Measurements from ENCODE around the gene AFAP1. TPM values are rescaled to one million over a fixed set of nuclear protein-coding genes. Genes with fewer than 3 reads are reported as not detected.

AFAP1 gene
- total RNA-seq, 2 donors from 2014 or later: 18.2 to 22.5 TPM

GRCh38 chr4:7987148-7987989 is 47.7 kb upstream of the AFAP1 start:
- 49 to 51% methylated on average over 9 to 10 of the region's 10 CpGs for WGBS, 2 experiments (ENCODE audit: insufficient coverage in 1 of 2, insufficient read length in 1 of 2)

GRCh38 chr4:7985891-7986441 is 46.3 kb upstream of the AFAP1 start:
- H3K36me3 ChIP-seq (ENCODE audit: control insufficient read depth, insufficient read depth, low read length): no peaks in the 10 kb centered on the region
- no peak overlapping the region for H3K9ac ChIP-seq (ENCODE audit: extremely low read depth, low read length, poor library complexity, severe bottlenecking)
- Mint-ChIP-seq H3K9me3 (peaks cover 6% of the 10 kb centered on the region), H3K36me3 (ENCODE audit: low read depth) (no peaks in the 10 kb centered on the region), H3K27ac (no peak overlapping the region), H3K4me1 (peaks cover 3% of the 10 kb centered on the region), H3K4me3 (no peak overlapping the region), H3K27me3 (ENCODE audit: insufficient read depth) (no peaks in the 10 kb centered on the region)
- no peak overlapping the region for H3K27ac ChIP-seq (ENCODE audit: low read depth, low read length)
- H3K27me3 ChIP-seq (ENCODE audit: control insufficient read depth, insufficient read depth, low read length, poor library complexity, severe bottlenecking): no peaks in the 10 kb centered on the region
- TF ChIP-seq, protein P1, sequence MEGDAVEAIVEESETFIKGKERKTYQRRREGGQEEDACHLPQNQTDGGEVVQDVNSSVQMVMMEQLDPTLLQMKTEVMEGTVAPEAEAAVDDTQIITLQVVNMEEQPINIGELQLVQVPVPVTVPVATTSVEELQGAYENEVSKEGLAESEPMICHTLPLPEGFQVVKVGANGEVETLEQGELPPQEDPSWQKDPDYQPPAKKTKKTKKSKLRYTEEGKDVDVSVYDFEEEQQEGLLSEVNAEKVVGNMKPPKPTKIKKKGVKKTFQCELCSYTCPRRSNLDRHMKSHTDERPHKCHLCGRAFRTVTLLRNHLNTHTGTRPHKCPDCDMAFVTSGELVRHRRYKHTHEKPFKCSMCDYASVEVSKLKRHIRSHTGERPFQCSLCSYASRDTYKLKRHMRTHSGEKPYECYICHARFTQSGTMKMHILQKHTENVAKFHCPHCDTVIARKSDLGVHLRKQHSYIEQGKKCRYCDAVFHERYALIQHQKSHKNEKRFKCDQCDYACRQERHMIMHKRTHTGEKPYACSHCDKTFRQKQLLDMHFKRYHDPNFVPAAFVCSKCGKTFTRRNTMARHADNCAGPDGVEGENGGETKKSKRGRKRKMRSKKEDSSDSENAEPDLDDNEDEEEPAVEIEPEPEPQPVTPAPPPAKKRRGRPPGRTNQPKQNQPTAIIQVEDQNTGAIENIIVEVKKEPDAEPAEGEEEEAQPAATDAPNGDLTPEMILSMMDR (conservative IDR thresholded peaks at IDR 0.05): no peak
- 81 to 85% methylated on average over 17 to 21 of the region's 21 CpGs for WGBS, 2 experiments (ENCODE audit: insufficient coverage in 1 of 2, insufficient read length in 1 of 2)
- H3K4me3 ChIP-seq (ENCODE audit: low read length): no peak overlapping the region
- no peaks in the 10 kb centered on the region for H3K9me3 ChIP-seq (ENCODE audit: control insufficient read depth, low read length)
- no peak for DNase-seq
- H3K4me1 ChIP-seq (ENCODE audit: control insufficient read depth, insufficient read depth, low read length): no peaks in the 10 kb centered on the region

More at GRCh38 chr4:7987148-7987989, 47.7 kb upstream of the AFAP1 start:
- peak; percentile 95 for DNase-seq
- no peak overlapping the region for H3K9ac ChIP-seq (ENCODE audit: extremely low read depth, low read length, poor library complexity, severe bottlenecking)
- Mint-ChIP-seq H3K9me3 (no peaks in the 10 kb centered on the region), H3K36me3 (ENCODE audit: low read depth) (no peaks in the 10 kb centered on the region), H3K4me1 (peaks cover 3% of the 10 kb centered on the region), H3K4me3 (no peak overlapping the region), H3K27me3 (ENCODE audit: insufficient read depth) (no peaks in the 10 kb centered on the region), H3K27ac (no peak overlapping the region)
- TF ChIP-seq, protein P1 (conservative IDR thresholded peaks at IDR 0.05): peak; percentile 94
- no peak overlapping the region for H3K4me3 ChIP-seq (ENCODE audit: low read length)
- no peaks in the 10 kb centered on the region for H3K4me1 ChIP-seq (ENCODE audit: control insufficient read depth, insufficient read depth, low read length)
- no peaks in the 10 kb centered on the region for H3K9me3 ChIP-seq (ENCODE audit: control insufficient read depth, low read length)
- no peaks in the 10 kb centered on the region for H3K36me3 ChIP-seq (ENCODE audit: control insufficient read depth, insufficient read depth, low read length)
- H3K27ac ChIP-seq (ENCODE audit: low read depth, low read length): no peak overlapping the region
- no peaks in the 10 kb centered on the region for H3K27me3 ChIP-seq (ENCODE audit: control insufficient read depth, insufficient read depth, low read length, poor library complexity, severe bottlenecking)

DNA sequence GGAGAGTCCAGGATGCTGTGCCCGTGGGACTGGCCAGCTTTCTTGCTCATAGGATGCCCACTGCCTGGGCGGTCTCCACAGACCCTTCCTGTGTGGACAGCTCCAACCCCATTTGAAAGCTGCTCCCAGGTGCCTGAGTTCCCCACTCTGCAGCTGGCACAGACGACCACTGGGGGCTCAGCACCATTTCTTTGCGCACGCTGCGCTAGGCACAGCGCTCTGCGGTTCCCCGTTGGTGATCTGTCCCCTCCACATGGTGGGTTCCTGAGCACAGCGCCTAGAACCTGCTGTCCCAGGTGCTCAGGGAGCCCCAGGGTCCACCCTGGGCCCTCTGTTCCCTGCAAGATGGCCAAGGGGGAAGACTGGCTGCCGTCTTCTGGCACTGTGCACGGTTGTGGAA is 45.4 kb upstream of the AFAP1 start:
- H3K4me3 ChIP-seq (ENCODE audit: low read length): no peak overlapping the region
- TF ChIP-seq, protein P1 (conservative IDR thresholded peaks at IDR 0.05): peak; percentile 39
- no peaks in the 10 kb centered on the region for H3K36me3 ChIP-seq (ENCODE audit: control insufficient read depth, insufficient read depth, low read length)
- H3K27ac ChIP-seq (ENCODE audit: low read depth, low read length): no peak overlapping the region
- peaks cover 6% of the 10 kb centered on the region for H3K9me3 Mint-ChIP-seq
- no peak overlapping the region for H3K4me3 Mint-ChIP-seq
- no peaks in the 10 kb centered on the region for H3K27me3 ChIP-seq (ENCODE audit: control insufficient read depth, insufficient read depth, low read length, poor library complexity, severe bottlenecking)
- H3K27me3 Mint-ChIP-seq (ENCODE audit: insufficient read depth): no peaks in the 10 kb centered on the region
- no peaks in the 10 kb centered on the region for H3K4me1 ChIP-seq (ENCODE audit: control insufficient read depth, insufficient read depth, low read length)
- H3K9ac ChIP-seq (ENCODE audit: extremely low read depth, low read length, poor library complexity, severe bottlenecking): no peak overlapping the region
- no peaks in the 10 kb centered on the region for H3K9me3 ChIP-seq (ENCODE audit: control insufficient read depth, low read length)
- 94 to 96% methylated on average over 8 to 12 of the region's 12 CpGs for WGBS, 2 experiments (ENCODE audit: insufficient coverage in 1 of 2, insufficient read length in 1 of 2)
- DNase-seq: no peak
- no peaks in the 10 kb centered on the region for H3K36me3 Mint-ChIP-seq (ENCODE audit: low read depth)
- peaks cover 3% of the 10 kb centered on the region for H3K4me1 Mint-ChIP-seq
- no peak overlapping the region for H3K27ac Mint-ChIP-seq
